Astrocyte (in vitro differentiated cells and primary cell): ENCODE measurements around the gene FAM237B. TPM values are rescaled to one million over a fixed set of nuclear protein-coding genes. Genes with fewer than 3 reads are reported as not detected.
A peak's percentile ranks its signal among the peaks of the same experiment; 100 is the strongest.
"Not testable (repeated sequence)": the region's sequence is repeated elsewhere in the genome, so short reads cannot be mapped to it uniquely, and the experiment has no call there.

Source experiments
- DNase-seq: peaks from one replicate; pipeline ENCODE4 v3.0.0-alpha.2; 2010; ENCODE audit warnings: low read depth
- FAIRE-seq: peaks from 2 replicates; lab custom pipeline; 2011; peaks lifted over from hg19 to GRCh38; lab: Jason Lieb, UNC
- H2AFZ ChIP-seq: 2 replicates; pipeline ENCODE4 v1.6.0; 2012; ENCODE audit warnings: low read depth, low read length, inconsistent platforms
- H3K27ac ChIP-seq: 2 replicates; pipeline ENCODE4 v1.5.1; 2011; ENCODE audit warnings: low read depth, low read length, inconsistent platforms
- H3K27me3 ChIP-seq: 2 replicates; pipeline ENCODE4 v1.6.0; 2011; ENCODE audit warnings: low read length, inconsistent platforms; ENCODE audit not compliant: insufficient read depth
- H3K36me3 ChIP-seq: 2 replicates; pipeline ENCODE4 v1.5.1; 2011; ENCODE audit warnings: low read length, inconsistent platforms; ENCODE audit not compliant: insufficient read depth
- H3K4me1 ChIP-seq: 2 replicates; pipeline ENCODE4 v1.5.1; 2011; ENCODE audit warnings: low read length, inconsistent platforms; ENCODE audit not compliant: insufficient read depth
- H3K4me2 ChIP-seq: 2 replicates; pipeline ENCODE4 v1.6.0; 2012; ENCODE audit warnings: low read length, inconsistent platforms
- H3K4me3 ChIP-seq: 2 replicates; pipeline ENCODE4 v1.5.1; 2011; ENCODE audit warnings: low read depth, mild to moderate bottlenecking, low read length, inconsistent platforms; ENCODE audit not compliant: insufficient read depth
- H3K79me2 ChIP-seq: 2 replicates; pipeline ENCODE4 v1.6.0; 2012; ENCODE audit warnings: mild to moderate bottlenecking, low read length, inconsistent platforms; ENCODE audit not compliant: insufficient read depth
- H3K9ac ChIP-seq: 2 replicates; pipeline ENCODE4 v1.6.0; 2012; ENCODE audit warnings: mild to moderate bottlenecking, low read length, inconsistent platforms
- H3K9me3 ChIP-seq: 2 replicates; pipeline ENCODE4 v1.5.1; 2012; ENCODE audit warnings: low read depth, mild to moderate bottlenecking, low read length, inconsistent platforms; ENCODE audit not compliant: insufficient read depth
- H4K20me1 ChIP-seq: 2 replicates; pipeline ENCODE4 v1.6.0; 2012; ENCODE audit warnings: low read length, inconsistent platforms; ENCODE audit not compliant: insufficient read depth
- H3K27ac Mint-ChIP-seq: one replicate; pipeline ENCODE4 v1.8.0; 2021; ENCODE audit warnings: mild to moderate bottlenecking, mixed read lengths; ENCODE audit not compliant: unreplicated experiment
- H3K27me3 Mint-ChIP-seq: one replicate; pipeline ENCODE4 v1.8.0; 2021; ENCODE audit warnings: low read depth, mixed read lengths; ENCODE audit not compliant: unreplicated experiment
- H3K36me3 Mint-ChIP-seq: one replicate; pipeline ENCODE4 v1.8.0; 2021; ENCODE audit warnings: low read depth, mixed read lengths; ENCODE audit not compliant: unreplicated experiment
- H3K4me1 Mint-ChIP-seq: one replicate; pipeline ENCODE4 v1.8.0; 2021; ENCODE audit warnings: low read depth, mixed read lengths; ENCODE audit not compliant: unreplicated experiment
- H3K4me3 Mint-ChIP-seq: one replicate; pipeline ENCODE4 v1.8.0; 2021; ENCODE audit warnings: mild to moderate bottlenecking, moderate library complexity, mixed read lengths; ENCODE audit not compliant: unreplicated experiment
- H3K9me3 Mint-ChIP-seq: one replicate; pipeline ENCODE4 v1.8.0; 2021; ENCODE audit warnings: mild to moderate bottlenecking, mixed read lengths; ENCODE audit not compliant: unreplicated experiment
- CTCF ChIP-seq: IDR thresholded peaks from 2 replicates; pipeline ENCODE4 v1.5.1; 2011; ENCODE audit warnings: low read depth, mild to moderate bottlenecking, inconsistent platforms, low read length, moderate library complexity; ENCODE audit not compliant: insufficient read depth
- EZH2 ChIP-seq: IDR thresholded peaks from 2 replicates; pipeline ENCODE4 v1.6.1; 2012; ENCODE audit warnings: mild to moderate bottlenecking, low read length, inconsistent platforms; ENCODE audit not compliant: insufficient read depth
- total RNA-seq: library from RNA; stranded (reverse); gene quantifications from 2 replicates; pipeline ENCODE4 v1.2.1, GENCODE V29; 2021

Gene FAM237B
- total RNA-seq, 1 donor from 2014 or later, result not detected

GRCh38 chr7:90345595-90346335 lies 24.7 kb upstream of the FAM237B start:
- H3K9me3 Mint-ChIP-seq, result peaks cover 1% of the 10 kb centered on the region
- DNase-seq (peak; percentile 61), FAIRE-seq (no peak)
- peaks cover 41% of the 10 kb centered on the region for H3K79me2 ChIP-seq
- H3K4me1 ChIP-seq, result no peaks in the 10 kb centered on the region
- H2AFZ ChIP-seq, result peak overlapping the region; percentile 97
- peak overlapping the region; percentile 96 for H3K4me3 Mint-ChIP-seq
- H3K27me3 ChIP-seq, result no peaks in the 10 kb centered on the region
- no peaks in the 10 kb centered on the region for H3K36me3 Mint-ChIP-seq
- peak overlapping the region; percentile 98 for H3K27ac Mint-ChIP-seq
- TF ChIP-seq EZH2 (no peak), CTCF (no peak)
- H3K9ac ChIP-seq, result peak overlapping the region; percentile 97
- no peaks in the 10 kb centered on the region for H4K20me1 ChIP-seq
- H3K36me3 ChIP-seq, result no peaks in the 10 kb centered on the region
- no peaks in the 10 kb centered on the region for H3K9me3 ChIP-seq
- peak overlapping the region; percentile 98 for H3K4me3 ChIP-seq
- no peaks in the 10 kb centered on the region for H3K27me3 Mint-ChIP-seq
- peak overlapping the region; percentile 92 for H3K27ac ChIP-seq
- peak overlapping the region; percentile 96 for H3K4me2 ChIP-seq
- H3K4me1 Mint-ChIP-seq, result no peaks in the 10 kb centered on the region

- H3K36me3 Mint-ChIP-seq, result no peaks in the 10 kb centered on the region
- Histone ChIP-seq H3K9ac (no peak overlapping the region), H2AFZ (peak overlapping the region; percentile 97), H3K27me3 (peaks cover 3% of the 10 kb centered on the region), H4K20me1 (no peaks in the 10 kb centered on the region), H3K36me3 (no peaks in the 10 kb centered on the region), H3K9me3 (no peaks in the 10 kb centered on the region), H3K27ac (no peak overlapping the region), H3K4me2 (peak overlapping the region; percentile 96), H3K79me2 (peaks cover 35% of the 10 kb centered on the region), H3K4me1 (no peaks in the 10 kb centered on the region), H3K4me3 (no peak overlapping the region)
- FAIRE-seq, result no peak
- no peaks in the 10 kb centered on the region for H3K27me3 Mint-ChIP-seq
- TF ChIP-seq EZH2 (no peak), CTCF (no peak)
- no peak for DNase-seq
- no peaks in the 10 kb centered on the region for H3K4me1 Mint-ChIP-seq
- peak overlapping the region; percentile 9 for H3K4me3 Mint-ChIP-seq
- no peak overlapping the region for H3K27ac Mint-ChIP-seq
- no peaks in the 10 kb centered on the region for H3K9me3 Mint-ChIP-seq
These were observed 23.9 kb upstream of the FAM237B start for GRCh38 chr7:90345016-90345415.

DNA sequence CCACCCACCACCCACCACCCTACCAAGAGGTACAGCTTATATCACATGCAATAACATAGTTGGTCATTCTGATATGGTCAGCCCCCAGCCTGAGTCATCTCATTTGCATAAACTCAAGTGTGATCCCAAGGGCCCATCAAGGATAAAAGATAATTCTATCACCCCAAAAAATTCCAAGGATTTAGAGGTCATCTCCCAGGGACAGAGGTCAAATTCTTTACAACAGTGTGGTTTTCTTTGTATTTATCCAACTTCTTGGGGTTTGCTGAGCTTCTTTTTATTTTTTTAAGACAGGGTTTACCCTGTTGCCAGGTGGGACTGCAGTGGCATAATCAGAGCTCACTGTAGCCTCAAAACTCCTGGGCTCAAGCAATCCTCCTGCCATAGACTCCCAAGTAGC lies 16.0 kb upstream of the FAM237B start:
- FAIRE-seq (no peak), DNase-seq (peak; percentile 50)
- Histone ChIP-seq H2AFZ (no peak overlapping the region), H3K27me3 (peaks cover 11% of the 10 kb centered on the region), H3K4me2 (no peak overlapping the region), H4K20me1 (no peaks in the 10 kb centered on the region), H3K36me3 (no peaks in the 10 kb centered on the region), H3K9ac (no peak overlapping the region), H3K79me2 (no peaks in the 10 kb centered on the region), H3K4me1 (peaks cover 5% of the 10 kb centered on the region), H3K27ac (no peak overlapping the region), H3K4me3 (no peak overlapping the region), H3K9me3 (no peaks in the 10 kb centered on the region)
- peaks cover 10% of the 10 kb centered on the region for H3K4me1 Mint-ChIP-seq
- no peaks in the 10 kb centered on the region for H3K27me3 Mint-ChIP-seq
- peak overlapping the region; percentile 44 for H3K27ac Mint-ChIP-seq
- no peak overlapping the region for H3K4me3 Mint-ChIP-seq
- no peak for TF ChIP-seq CTCF
- no peak for TF ChIP-seq EZH2
- peaks cover 5% of the 10 kb centered on the region for H3K36me3 Mint-ChIP-seq
- peaks cover 6% of the 10 kb centered on the region for H3K9me3 Mint-ChIP-seq

- not testable (repeated sequence) for H2AFZ ChIP-seq, H4K20me1 ChIP-seq, H3K27me3 ChIP-seq, H3K36me3 Mint-ChIP-seq, FAIRE-seq, H3K36me3 ChIP-seq, H3K9me3 ChIP-seq, H3K27me3 Mint-ChIP-seq, H3K79me2 ChIP-seq, H3K4me3 Mint-ChIP-seq, H3K27ac ChIP-seq, H3K9ac ChIP-seq, H3K4me3 ChIP-seq, H3K27ac Mint-ChIP-seq, H3K4me1 ChIP-seq, H3K9me3 Mint-ChIP-seq, H3K4me2 ChIP-seq, DNase-seq
- H3K4me1 Mint-ChIP-seq, result peaks cover 10% of the 10 kb centered on the region
These were observed 13.8 kb upstream of the FAM237B start for GRCh38 chr7:90334926-90335325.
